H1 (cell line): ENCODE results near the gene SPATA31E1. TPM values are rescaled to one million over a fixed set of nuclear protein-coding genes. Genes with fewer than 3 reads are reported as not detected.

Experiments
- CTCF ChIA-PET: fragments of 300-600 bp; sonication (Branson Sonifier 250); formaldehyde crosslinking; loops from one replicate; lab custom pipeline; 2021; ENCODE audit not compliant: partially characterized antibody; lab: Charles Lee
- POLR2A ChIA-PET: fragments of 300-600 bp; sonication (Branson Sonifier 250); formaldehyde crosslinking; loops from one replicate; lab custom pipeline; 2021; ENCODE audit warnings: inconsistent platforms; ENCODE audit not compliant: partially characterized antibody; lab: Charles Lee
- DNase-seq, 2 experiments: peaks; one replicate each; pipeline versions ENCODE4 v3.0.0 to v3.0.0-alpha.2; 2010 to 2022; ENCODE audit warnings: low spot score in 2 of 2, low read depth in 1 of 2, mixed read lengths in 1 of 2
- FAIRE-seq: peaks from 2 replicates; lab custom pipeline; 2011; peaks lifted over from hg19 to GRCh38; lab: Jason Lieb, UNC
- H2AFZ ChIP-seq: 2 replicates; pipeline ENCODE4 v1.8.1; 2012; ENCODE audit warnings: low read length, inconsistent platforms
- H2AK5ac ChIP-seq: 2 replicates; pipeline ENCODE4 v1.6.1; 2013; ENCODE audit warnings: low read depth, low read length
- H2BK120ac ChIP-seq: replicated peaks from 2 replicates; pipeline ENCODE3; 2013; ENCODE audit warnings: low read depth, low read length, inconsistent platforms
- H2BK12ac ChIP-seq: 2 replicates; pipeline ENCODE4 v1.6.1; 2013; ENCODE audit warnings: low read depth, low read length
- H2BK15ac ChIP-seq: 2 replicates; pipeline ENCODE4 v1.6.1; 2013; ENCODE audit warnings: low read length
- H2BK20ac ChIP-seq: 2 replicates; pipeline ENCODE4 v1.6.1; 2013; ENCODE audit warnings: low read length
- H2BK5ac ChIP-seq: 2 replicates; pipeline ENCODE4 v1.6.1; 2013; ENCODE audit warnings: low read depth, low read length
- H3K14ac ChIP-seq: 2 replicates; pipeline ENCODE4 v1.6.1; 2013; ENCODE audit warnings: inconsistent platforms; ENCODE audit not compliant: insufficient read length
- H3K18ac ChIP-seq: 2 replicates; pipeline ENCODE4 v1.6.1; 2013; ENCODE audit warnings: low read length; ENCODE audit errors: extremely low read depth
- H3K23ac ChIP-seq: 2 replicates; pipeline ENCODE4 v1.6.1; 2013; ENCODE audit warnings: inconsistent platforms; ENCODE audit not compliant: insufficient read length
- H3K23me2 ChIP-seq: 2 replicates; pipeline ENCODE4 v1.6.1; 2013; ENCODE audit warnings: low read depth, low read length
- H3K27ac ChIP-seq: 2 replicates; pipeline ENCODE4 v1.6.1; 2011; ENCODE audit warnings: low read depth, low read length, inconsistent platforms
- H3K27me3 ChIP-seq, 4 experiments: replicated peaks in 1 of 4; 1 replicate in 1 of 4; 2 replicates in 3 of 4; pipeline versions ENCODE4 v1.6.1 to v1.8.1; 2011 to 2013; ENCODE audit warnings: low read length in 3 of 4, mild to moderate bottlenecking in 3 of 4, inconsistent platforms in 2 of 4, mixed read lengths in 2 of 4, moderate library complexity in 1 of 4; ENCODE audit not compliant: control insufficient read depth in 3 of 4, insufficient read depth in 3 of 4; ENCODE audit errors: extremely low read depth in 1 of 4
- H3K36me3 ChIP-seq, 4 experiments: 2 replicates each; pipeline versions ENCODE4 v1.6.1 to v1.8.1; 2011 to 2013; ENCODE audit warnings: mild to moderate bottlenecking in 4 of 4, low read length in 3 of 4, moderate library complexity in 2 of 4, control low read depth in 1 of 4, inconsistent platforms in 1 of 4; ENCODE audit not compliant: insufficient read depth in 4 of 4, control insufficient read depth in 2 of 4
- H3K4ac ChIP-seq: replicated peaks from 2 replicates; pipeline ENCODE3; 2013; ENCODE audit warnings: low read length, low read depth, mixed read lengths, inconsistent platforms; ENCODE audit not compliant: insufficient read length
- H3K4me1 ChIP-seq, 4 experiments: replicated peaks in 1 of 4; 1 replicate in 1 of 4; 2 replicates in 3 of 4; pipeline versions ENCODE4 v1.6.1 to v1.8.1; 2011 to 2013; ENCODE audit warnings: low read length in 3 of 4, inconsistent platforms in 2 of 4, mixed read lengths in 1 of 4; ENCODE audit not compliant: insufficient read depth in 4 of 4, control insufficient read depth in 3 of 4
- H3K4me2 ChIP-seq, 2 experiments: 2 replicates each; pipeline versions ENCODE4 v1.6.1 to v1.8.1; 2011 to 2013; ENCODE audit warnings: low read depth in 2 of 2, low read length in 2 of 2, control low read depth in 1 of 2, inconsistent platforms in 1 of 2, mild to moderate bottlenecking in 1 of 2; ENCODE audit not compliant: insufficient read depth in 1 of 2
- H3K4me3 ChIP-seq, 4 experiments: fragments of 200-600, 300-600 bp in 1 of 4; sonication (generic), shearing (Covaris generic), sonication (Bioruptor Twin) in 1 of 4; 2 replicates each; pipeline versions ENCODE4 v1.5.1 to v1.8.1; 2011 to 2016; ENCODE audit warnings: low read length in 4 of 4, low read depth in 3 of 4, control low read depth in 2 of 4, inconsistent platforms in 2 of 4, mild to moderate bottlenecking in 2 of 4, mixed read lengths in 1 of 4, moderate library complexity in 1 of 4; ENCODE audit not compliant: insufficient read depth in 2 of 4; ENCODE audit errors: extremely low read depth in 1 of 4
- H3K56ac ChIP-seq: replicated peaks from 2 replicates; pipeline ENCODE3; 2013; ENCODE audit warnings: low read depth, mild to moderate bottlenecking, mixed read lengths, low read length, inconsistent platforms; ENCODE audit not compliant: insufficient read length
- H3K79me1 ChIP-seq: 2 replicates; pipeline ENCODE4 v1.6.1; 2013; ENCODE audit warnings: low read depth, low read length, control low read depth
- H3K79me2 ChIP-seq, 2 experiments: 2 replicates each; pipeline versions ENCODE4 v1.6.1 to v1.8.1; 2012 to 2013; ENCODE audit warnings: low read length in 2 of 2, mild to moderate bottlenecking in 2 of 2, inconsistent platforms in 1 of 2; ENCODE audit not compliant: insufficient read depth in 2 of 2, control insufficient read depth in 1 of 2
- H3K9ac ChIP-seq, 4 experiments: replicated peaks in 1 of 4; 1 replicate in 1 of 4; 2 replicates in 3 of 4; pipeline versions ENCODE4 v1.6.1 to v1.8.1; 2011 to 2013; ENCODE audit warnings: low read depth in 3 of 4, low read length in 3 of 4, control low read depth in 2 of 4, mild to moderate bottlenecking in 2 of 4, moderate library complexity in 2 of 4, inconsistent platforms in 1 of 4; ENCODE audit errors: extremely low read depth in 1 of 4
- H3K9me3 ChIP-seq, 2 experiments: 2 replicates each; pipeline versions ENCODE4 v1.6.1 to v1.8.1; 2012 to 2013; ENCODE audit warnings: mild to moderate bottlenecking in 2 of 2, moderate library complexity in 2 of 2, control low read depth in 1 of 2, inconsistent platforms in 1 of 2, low read depth in 1 of 2, low read length in 1 of 2, mixed read lengths in 1 of 2; ENCODE audit not compliant: insufficient read depth in 2 of 2
- H4K20me1 ChIP-seq, 2 experiments: replicated peaks in 1 of 2; 2 replicates each; pipeline versions ENCODE3 to v1.8.1; 2011 to 2013; ENCODE audit warnings: inconsistent platforms in 2 of 2, low read length in 2 of 2, mild to moderate bottlenecking in 1 of 2; ENCODE audit not compliant: insufficient read depth in 2 of 2, control insufficient read depth in 1 of 2
- H4K5ac ChIP-seq: 2 replicates; pipeline ENCODE4 v1.6.1; 2013; ENCODE audit warnings: low read length, low read depth, mixed read lengths, inconsistent platforms; ENCODE audit not compliant: insufficient read length
- H4K8ac ChIP-seq: 2 replicates; pipeline ENCODE4 v1.8.0; 2013; ENCODE audit warnings: mild to moderate bottlenecking, moderate library complexity, low read length, inconsistent platforms; ENCODE audit not compliant: insufficient read depth; ENCODE audit errors: extremely low read depth
- H4K91ac ChIP-seq: replicated peaks from 2 replicates; pipeline ENCODE3; 2013; ENCODE audit warnings: low read length, mixed read lengths, inconsistent platforms; ENCODE audit not compliant: insufficient read length
- EGR1 ChIP-seq: IDR thresholded peaks from 2 replicates; pipeline ENCODE4 v1.6.1; 2011; ENCODE audit warnings: low read depth, low read length, borderline replicate concordance
- EZH2 ChIP-seq: fragments of 200-600 bp; sonication (generic); IDR thresholded peaks from 2 replicates; pipeline ENCODE4 v1.7.1; 2012; ENCODE audit warnings: low read depth, mild to moderate bottlenecking, moderate library complexity, low read length, inconsistent platforms; ENCODE audit not compliant: severe bottlenecking
- FOSL1 ChIP-seq: IDR thresholded peaks from 2 replicates; pipeline ENCODE4 v1.6.1; 2011; ENCODE audit warnings: mild to moderate bottlenecking, low read depth, low read length, moderate library complexity; ENCODE audit not compliant: insufficient read depth
- RBBP5 ChIP-seq: IDR thresholded peaks from 2 replicates; pipeline ENCODE4 v1.7.1; 2012; ENCODE audit warnings: low read depth, mild to moderate bottlenecking, inconsistent platforms, low read length, moderate library complexity, borderline replicate concordance
- RFX5 ChIP-seq: IDR thresholded peaks from 2 replicates; pipeline ENCODE4 v1.6.1; 2011; ENCODE audit warnings: low read depth, low read length, improper control_type of control experiment, borderline replicate concordance
- RXRA ChIP-seq: IDR thresholded peaks from 2 replicates; pipeline ENCODE4 v1.6.1; 2011; ENCODE audit warnings: low read depth, mild to moderate bottlenecking, low read length, moderate library complexity; ENCODE audit not compliant: insufficient read depth
- SAP30 ChIP-seq: fragments of 300-600 bp; sonication (generic); IDR thresholded peaks from 2 replicates; pipeline ENCODE4 v1.7.1; 2012; ENCODE audit warnings: low read length, moderate library complexity, mild to moderate bottlenecking, inconsistent platforms; ENCODE audit not compliant: insufficient read depth, insufficient replicate concordance
- SIN3A ChIP-seq, 2 experiments: IDR thresholded peaks in 1 of 2; conservative IDR thresholded peaks in 1 of 2; 2 replicates each; pipeline ENCODE4 v1.6.1; 2011 to 2012; ENCODE audit warnings: low read length in 2 of 2, improper control_type of control experiment in 1 of 2, low read depth in 1 of 2, mild to moderate bottlenecking in 1 of 2
- SP4 ChIP-seq: IDR thresholded peaks from 2 replicates; pipeline ENCODE4 v1.6.1; 2012; ENCODE audit warnings: low read length, inconsistent platforms
- SRF ChIP-seq: IDR thresholded peaks from 2 replicates; pipeline ENCODE4 v1.6.1; 2011; ENCODE audit warnings: mild to moderate bottlenecking, low read depth, low read length, moderate library complexity
- SUZ12 ChIP-seq: fragments of 200-600 bp; sonication (generic); IDR thresholded peaks from 2 replicates; pipeline ENCODE4 v1.6.1; 2012; ENCODE audit warnings: mild to moderate bottlenecking, inconsistent platforms, low read length, moderate library complexity, mixed read lengths
- TAF7 ChIP-seq: optimal IDR thresholded peaks from 2 replicates; pipeline ENCODE3; 2011; ENCODE audit warnings: low read depth, mild to moderate bottlenecking, inconsistent platforms, low read length, moderate library complexity, borderline replicate concordance
- USF2 ChIP-seq: IDR thresholded peaks from 2 replicates; pipeline ENCODE4 v1.6.1; 2011; ENCODE audit warnings: low read length, improper control_type of control experiment
- WGBS, 2 experiments: shearing (Covaris generic) in 1 of 2; methylation state at CpG; one replicate each; pipeline versions ENCODE4 v1.1.6 to v1.1.7; 2013 to 2015; ENCODE audit warnings: low lambda C conversion rate in 2 of 2, mixed read lengths in 2 of 2, inconsistent platforms in 1 of 2, low coverage in 1 of 2, missing lambda C conversion rate in 1 of 2; ENCODE audit not compliant: insufficient replicate concordance in 2 of 2, insufficient coverage in 1 of 2, insufficient read length in 1 of 2; ENCODE audit errors: extremely low coverage in 1 of 2, missing lambda C conversion rate in 1 of 2; 5-methylcytosine and 5-hydroxymethylcytosine counted together
- polyA plus RNA-seq, 7 experiments: library from polyadenylated mRNA; depleted of rRNA in 3 of 7; stranded (reverse) in 5 of 7; unstranded in 2 of 7; fragments of >200 nt in 5 of 7; fragments of 200-250 nt in 2 of 7; gene quantifications; 1 replicate in 5 of 7; 2 replicates in 1 of 7; 4 replicates in 1 of 7; pipeline versions ENCODE4 v1.2.1 to v1.2.3, GENCODE V29; 2011 to 2013; ENCODE audit warnings: missing spikeins in 2 of 7, mixed read lengths in 2 of 7
- total RNA-seq: library from RNA; stranded (reverse); fragmentation: NEBNext Ultra II Directional; extraction: Animal tissue kit (Norgen Biotek cat#: 25700); gene quantifications from 2 replicates; pipeline ENCODE4 v1.2.1, GENCODE V29; 2021

SPATA31E1 gene
- total and polyA plus RNA-seq, 2 of the 8 experiments (the other 6 are each of a cell fraction or from before 2014, with no cell fraction given), result 0.05 to 0.09 TPM

GRCh38 chr9:87874304-87874623 is 8.4 kb upstream of the SPATA31E1 start:
- H4K20me1 ChIP-seq, result peaks cover 0 to 5% of the 10 kb centered on the region in 2 experiments
- peaks cover 0 to 3% (median under 1%) of the 10 kb centered on the region in 4 experiments; a peak in 2 of 7 replicates for H3K4me1 ChIP-seq
- no peaks in the 10 kb centered on the region; a peak in 1 of 4 replicates for H3K9me3 ChIP-seq
- H3K4me2 ChIP-seq, result no peak overlapping the region
- no peak for FAIRE-seq
- H2AFZ ChIP-seq, result no peak overlapping the region
- H3K79me2 ChIP-seq, result no peaks in the 10 kb centered on the region
- H2BK5ac ChIP-seq, result no peak overlapping the region
- H3K27me3 ChIP-seq, result no peaks in the 10 kb centered on the region
- no peak overlapping the region for H3K4ac ChIP-seq
- H3K36me3 ChIP-seq, result no peaks in the 10 kb centered on the region
- no peak overlapping the region for H3K4me3 ChIP-seq
- no peaks in the 10 kb centered on the region for H3K79me1 ChIP-seq
- H2BK12ac ChIP-seq, result no peak overlapping the region
- H3K27ac ChIP-seq, result no peak overlapping the region
- DNase-seq, result peak in 1 of 2 experiments; percentile 33
- no peak overlapping the region for H3K9ac ChIP-seq
- no peak overlapping the region for H3K56ac ChIP-seq
- no peak overlapping the region for H2BK120ac ChIP-seq
- no peak overlapping the region for H3K23ac ChIP-seq
- H4K8ac ChIP-seq, result no peak overlapping the region
- peaks cover 7% of the 10 kb centered on the region; the same call in 1 of the 2 replicates for H3K23me2 ChIP-seq
- no peak overlapping the region for H2BK15ac ChIP-seq
- H2BK20ac ChIP-seq, result no peak overlapping the region
- ChIA-PET CTCF (interaction anchor here (0.6 to 4.4 kb wide), 5 partner anchors 9 to 467 kb away, joined by 3 to 30 read pairs (median 4); partner anchors contain the start of gene SPATA31E1), POLR2A (no interaction called here)
- H2AK5ac ChIP-seq, result no peak overlapping the region
- WGBS, 2 experiments, result 84% methylated on average over 7 of the region's 7 CpGs; no CpG with 5 or more reads in 1 of the 2 experiments
- H3K18ac ChIP-seq, result no peak overlapping the region
- H4K91ac ChIP-seq, result no peak overlapping the region
- no peak overlapping the region for H3K14ac ChIP-seq
- H4K5ac ChIP-seq, result no peak overlapping the region
- TF ChIP-seq RFX5 (no peak), SAP30 (no peak), EZH2 (no peak), SUZ12 (no peak), SIN3A (conservative IDR thresholded peaks at IDR 0.05 in 1 of 2, IDR thresholded peaks at IDR 0.05 in 1 of 2; ENCODE audit: low read depth in 1 of 2, low read length in 2 of 2) (no peak), TAF7 (no peak), SP4 (no peak), RBBP5 (no peak), USF2 (no peak), RXRA (no peak), SRF (no peak), EGR1 (no peak), FOSL1 (no peak)
